GM21367 (cell line): ENCODE results near the gene CASP7.

Experiments
- ATAC-seq: cut with Tn5 transposase; IDR thresholded peaks from one replicate; pipeline ENCODE4 v1.9.1; 2021; ENCODE audit not compliant: unreplicated experiment

CASP7 gene

DNA sequence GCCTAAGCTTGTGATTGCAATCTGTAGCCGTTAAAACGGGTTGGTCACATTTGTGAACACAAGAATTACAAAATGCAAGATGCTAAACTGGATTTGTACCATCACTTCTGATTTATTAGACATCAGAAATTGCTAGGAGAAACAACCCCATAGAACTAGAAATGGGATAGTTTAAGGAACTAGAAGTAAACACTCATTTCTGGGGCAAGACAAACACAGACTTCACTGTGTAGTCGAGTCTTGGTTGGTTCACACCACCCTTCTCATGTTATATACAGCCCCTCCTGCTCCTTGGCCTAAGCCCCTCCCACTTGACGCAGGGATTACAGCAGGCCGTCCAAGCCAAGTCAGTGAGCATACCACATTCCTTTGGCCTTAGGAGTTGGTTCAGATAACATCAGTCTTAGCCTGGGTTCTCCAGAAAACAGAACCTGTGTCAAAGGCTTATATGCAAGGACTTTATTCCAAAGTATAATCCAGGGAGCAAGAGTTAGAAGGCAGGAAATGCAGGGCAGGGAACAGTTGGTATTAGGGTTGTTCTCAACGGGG is 13.8 kb upstream of the CASP7 start:
- ATAC-seq = no peak

DNA sequence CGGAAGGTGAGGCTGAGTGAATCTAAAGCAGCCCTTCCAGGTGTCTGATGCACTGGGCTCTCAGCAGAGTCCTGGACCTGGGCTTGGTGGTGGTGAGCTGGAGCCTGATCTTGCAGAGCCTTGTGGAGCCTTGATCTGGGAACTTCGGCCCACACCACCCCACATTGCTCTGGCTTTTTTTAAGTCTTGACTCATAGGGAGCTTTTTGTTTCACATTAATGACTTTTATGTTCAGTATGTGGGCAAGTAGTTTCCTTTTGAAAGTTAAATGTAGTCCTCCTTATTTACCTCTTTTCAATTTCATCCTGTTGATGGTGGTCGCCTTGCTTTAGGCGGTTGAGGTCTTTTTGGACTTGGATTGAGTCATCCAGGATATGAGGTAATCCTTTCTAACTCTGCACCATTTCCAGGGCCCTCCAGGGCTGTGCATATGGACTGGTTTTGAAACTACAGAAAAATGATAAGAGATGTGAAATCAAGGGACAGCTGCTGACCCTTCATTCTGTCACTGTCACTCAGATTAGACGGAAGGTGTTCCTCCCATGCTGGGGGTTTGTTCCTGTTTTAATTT is 12.9 kb upstream of the CASP7 start:
- ATAC-seq = no peak

DNA sequence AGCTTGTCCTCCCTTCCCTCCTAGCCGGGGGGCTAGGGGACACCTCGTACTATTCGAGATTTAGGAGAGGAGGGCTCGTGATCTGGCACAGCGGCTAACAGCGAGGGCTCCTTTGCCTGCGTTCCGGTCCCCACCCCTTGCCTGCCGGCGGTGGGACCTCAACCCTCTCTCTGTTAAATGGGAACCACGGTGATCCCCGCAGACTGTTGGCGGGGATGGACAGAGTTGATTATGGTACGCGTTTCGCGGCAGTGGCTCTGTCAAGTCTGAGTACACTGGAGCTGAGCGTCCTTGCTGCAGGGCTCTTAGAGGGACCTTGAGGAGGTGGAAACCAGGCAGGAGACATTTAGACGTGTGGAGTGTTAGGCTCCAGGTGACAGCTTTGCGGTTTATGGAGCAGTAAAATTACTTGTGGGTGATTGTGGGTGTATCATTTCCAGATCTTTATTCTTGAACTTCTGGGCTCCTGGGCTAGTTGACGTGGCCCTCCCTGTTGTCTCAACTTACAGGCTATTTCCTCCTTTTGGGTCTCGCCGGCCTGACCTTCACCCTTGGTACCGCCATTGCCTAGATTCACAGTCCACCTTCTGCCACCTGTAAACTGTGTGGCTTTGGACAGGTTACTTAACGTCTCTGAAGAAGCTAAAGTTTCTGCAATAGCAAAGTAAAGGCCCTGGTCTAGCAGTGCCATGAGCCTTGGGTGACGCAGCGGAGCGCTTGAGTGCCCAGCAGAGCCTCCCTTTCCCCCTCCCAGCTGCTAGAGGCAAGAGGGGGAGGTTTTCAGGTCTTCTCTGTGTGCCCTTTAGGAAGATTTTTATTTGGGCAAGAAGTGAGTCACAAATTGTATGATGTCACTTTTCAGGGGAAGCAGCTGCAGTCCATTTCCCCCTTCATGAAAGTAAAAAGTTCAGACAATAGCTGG is 739 bp downstream of the CASP7 start:
- ATAC-seq = peak; percentile 14

DNA sequence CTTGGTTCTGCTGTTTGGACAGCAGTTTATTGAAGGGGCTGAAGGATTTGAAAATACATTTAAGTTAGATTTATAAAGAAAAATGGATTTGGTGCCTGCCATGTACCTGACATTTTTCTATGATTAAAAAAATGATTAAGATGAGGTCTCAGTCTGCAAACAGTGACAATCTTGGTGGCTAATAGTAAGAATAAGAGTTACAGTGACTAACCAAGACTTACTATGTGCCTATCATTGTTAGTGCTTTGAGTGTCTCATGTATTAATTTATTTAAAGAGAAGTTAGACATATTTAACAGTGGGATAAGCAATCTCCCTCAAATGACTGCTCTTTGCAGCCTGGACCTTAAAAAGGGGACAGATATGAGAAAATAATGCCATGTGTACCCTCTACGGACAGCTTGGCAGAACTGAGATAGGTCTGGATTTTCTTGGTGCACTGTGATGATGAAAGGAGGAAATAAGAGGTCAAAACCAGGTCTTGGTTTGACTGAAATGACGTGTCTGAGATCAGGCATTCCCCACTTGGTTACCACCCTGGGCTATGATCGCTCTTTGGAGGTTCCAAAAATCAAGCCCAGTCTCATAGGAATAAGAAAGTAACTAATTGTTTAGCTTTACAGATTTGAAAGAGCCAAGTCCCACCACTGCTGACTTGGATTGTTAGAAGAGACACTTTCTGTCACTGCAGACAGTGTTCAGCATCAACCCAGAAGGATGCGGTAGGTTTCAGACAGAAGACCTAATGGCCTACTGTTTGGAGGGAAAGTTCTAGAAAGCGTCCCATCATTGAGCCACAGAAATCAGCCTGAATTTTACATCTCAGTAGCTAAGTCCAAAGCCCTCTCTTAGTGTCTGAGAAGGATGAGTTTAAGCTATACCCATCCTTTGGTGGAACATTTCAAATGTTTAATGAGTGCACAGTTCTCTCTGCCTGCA is 2.1 kb downstream of the CASP7 start:
- peak; percentile 56 for ATAC-seq

DNA sequence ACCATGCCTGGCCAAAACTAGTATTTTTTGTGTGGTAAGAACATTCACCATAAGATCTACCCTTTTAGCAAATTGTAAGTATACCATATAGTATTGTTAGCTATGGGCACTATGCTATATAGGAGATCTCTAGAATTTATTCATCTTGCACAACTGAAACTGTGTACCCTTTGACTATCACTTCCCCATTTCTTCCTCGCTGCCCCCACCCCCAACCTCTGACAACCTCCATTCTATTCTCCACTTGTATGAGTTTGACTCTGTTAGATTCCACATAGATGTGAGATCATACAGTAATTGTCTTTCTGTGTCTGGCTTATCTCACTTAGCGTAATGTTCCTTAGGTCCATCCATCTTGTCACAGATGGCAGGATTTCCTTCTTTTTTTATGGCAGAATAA is 3.6 kb downstream of the CASP7 start:
- ATAC-seq = no peak

DNA sequence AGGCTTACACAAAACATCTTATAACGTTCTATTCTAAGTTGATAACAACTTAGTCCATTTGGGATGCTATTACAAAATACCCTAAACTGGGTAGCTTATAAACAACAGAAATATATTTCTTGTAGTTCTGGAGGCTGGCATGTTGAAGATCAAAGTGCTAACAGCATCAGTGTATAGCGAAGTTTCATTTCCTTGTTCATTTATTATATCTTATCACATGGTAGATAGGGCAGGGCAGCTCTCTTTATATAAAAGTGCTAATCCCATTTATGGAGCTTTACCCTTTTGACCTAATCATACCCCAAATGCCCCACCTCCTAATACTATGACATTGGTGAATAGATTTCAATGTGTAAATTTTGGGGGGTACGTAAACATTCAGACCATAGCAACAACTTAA is 6.3 kb downstream of the CASP7 start:
- no peak for ATAC-seq

DNA sequence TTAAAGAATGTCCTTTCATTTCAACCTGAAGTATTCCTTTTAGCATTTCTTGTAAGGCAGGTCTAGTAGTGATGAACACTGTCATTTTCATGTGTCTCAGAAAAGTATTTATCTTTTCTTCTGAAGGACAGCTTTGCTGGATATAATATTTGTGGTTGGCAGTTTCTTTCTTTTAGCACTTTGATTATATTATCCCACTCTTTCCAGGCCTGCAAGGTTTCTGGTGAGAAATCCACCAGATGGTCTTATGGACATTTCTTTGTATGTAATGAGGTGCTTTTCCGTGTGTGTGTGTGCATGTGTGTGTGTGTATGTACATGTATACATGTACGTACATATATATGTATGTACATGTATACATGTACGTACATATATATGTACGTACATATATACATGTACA is 7.3 kb downstream of the CASP7 start:
- ATAC-seq = no peak

DNA sequence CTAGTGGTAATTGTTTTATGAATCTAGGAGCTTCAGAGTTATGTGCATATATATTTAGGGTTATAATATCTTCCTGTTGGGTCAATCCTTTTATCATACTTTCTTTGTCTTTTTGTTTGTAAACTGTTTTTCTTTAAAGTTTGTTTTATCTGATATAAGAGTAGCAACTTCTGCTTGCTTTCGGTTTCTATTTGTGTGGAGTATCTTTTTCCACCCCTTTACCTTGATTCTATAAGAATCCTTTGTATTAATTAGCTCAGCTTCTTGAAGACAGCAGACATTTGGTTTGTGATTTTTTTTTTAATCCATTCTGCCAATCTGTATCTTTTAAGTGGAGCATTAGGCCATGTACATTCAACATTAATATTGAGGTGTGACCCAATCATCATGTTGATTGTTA is 9.3 kb downstream of the CASP7 start:
- ATAC-seq = no peak

DNA sequence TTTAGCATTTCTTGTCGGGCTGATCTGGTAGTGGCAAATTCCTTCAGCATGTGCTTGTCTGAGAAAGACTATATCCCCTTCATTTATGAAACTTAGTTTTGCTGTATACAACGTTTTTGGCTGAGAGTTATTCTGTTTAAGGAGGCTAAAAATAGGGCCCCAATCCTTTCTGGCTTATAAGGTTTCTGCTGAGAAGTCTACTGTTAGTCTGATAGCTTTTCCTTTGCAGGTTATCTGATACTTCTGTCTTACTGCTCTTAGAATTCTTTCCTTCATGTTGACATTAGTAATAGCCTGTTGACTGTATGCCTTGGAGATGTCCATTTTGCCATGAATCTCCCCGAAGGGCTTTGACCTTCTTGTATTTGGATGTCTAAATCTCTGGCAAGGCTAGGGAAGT is 9.9 kb downstream of the CASP7 start:
- ATAC-seq = no peak

DNA sequence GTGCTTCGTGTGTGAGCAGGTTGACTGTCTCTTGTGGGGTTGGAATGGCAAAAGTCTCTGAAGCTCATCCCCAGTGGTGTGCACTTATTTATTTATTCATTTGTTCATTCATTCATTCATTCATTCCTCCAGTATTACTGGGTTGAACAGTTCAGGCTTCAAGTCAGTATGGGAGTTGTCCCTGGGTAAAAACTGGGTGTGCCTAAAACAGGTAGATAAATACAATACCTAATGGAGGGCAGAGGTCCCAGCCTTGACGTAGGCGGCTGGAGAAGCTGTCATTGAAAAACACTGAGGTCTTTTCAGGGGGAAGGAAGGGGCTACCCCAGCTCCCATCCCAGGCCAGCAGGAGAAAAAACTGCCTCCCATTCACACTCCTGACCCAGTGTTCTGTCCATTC is 11.0 kb downstream of the CASP7 start:
- no peak for ATAC-seq

DNA sequence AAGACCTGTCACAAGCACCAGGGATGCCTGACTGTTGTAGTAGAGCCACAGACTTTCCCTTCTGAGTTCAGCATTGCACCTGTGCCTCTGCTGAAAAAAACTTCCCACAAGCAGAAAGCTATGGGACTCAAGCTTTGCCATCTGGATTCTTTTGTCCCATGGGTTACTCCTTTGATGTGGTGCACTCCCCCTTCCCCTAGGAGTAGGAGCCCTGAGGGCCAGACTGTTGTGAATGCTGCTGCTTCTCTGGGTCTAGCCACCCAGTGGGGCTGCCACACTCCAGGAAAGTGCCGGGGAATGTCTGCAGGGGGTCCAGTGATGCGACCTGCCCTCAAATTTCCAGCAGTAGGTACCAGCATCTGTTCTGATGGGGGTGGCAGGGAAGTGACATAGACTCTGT is 11.7 kb downstream of the CASP7 start:
- no peak for ATAC-seq

DNA sequence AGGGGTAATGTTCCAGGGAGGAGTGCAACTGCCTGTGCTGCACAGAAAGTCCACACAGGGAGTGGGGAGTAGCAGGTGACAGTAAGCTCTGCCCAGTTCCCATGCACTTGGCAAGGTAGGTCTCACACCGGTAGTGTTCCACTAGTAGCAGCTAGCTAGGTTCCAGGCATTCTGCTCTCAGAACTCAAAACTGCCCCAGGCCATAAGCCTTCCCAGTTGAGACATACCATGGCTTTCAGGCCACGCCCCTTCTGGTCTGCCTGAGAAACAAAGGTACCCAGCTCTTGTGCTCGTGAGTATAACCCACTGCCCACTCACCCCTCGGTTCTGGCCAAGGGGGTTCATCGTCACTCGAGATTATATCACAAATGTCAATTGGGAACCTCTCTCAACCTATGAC is 12.6 kb downstream of the CASP7 start:
- no peak for ATAC-seq

DNA sequence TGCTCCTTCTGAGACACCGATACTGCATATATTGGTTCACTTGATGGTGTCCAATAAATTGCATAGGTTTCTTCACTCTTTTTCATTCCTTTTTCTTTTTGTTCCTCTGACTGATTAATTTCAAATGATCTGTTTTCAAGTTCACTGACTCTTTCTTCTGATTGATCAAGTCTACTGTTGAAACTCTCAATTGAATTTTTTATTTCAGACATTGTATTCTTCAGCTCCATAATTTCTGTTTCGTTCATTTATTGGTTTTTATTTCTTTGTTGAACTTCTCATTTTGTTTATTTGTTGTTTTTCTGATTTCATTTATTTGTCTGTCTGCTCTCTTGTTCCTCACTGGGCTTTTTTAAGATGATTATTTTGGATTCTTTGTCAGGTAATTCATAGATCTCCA is 13.6 kb downstream of the CASP7 start:
- ATAC-seq = no peak

DNA sequence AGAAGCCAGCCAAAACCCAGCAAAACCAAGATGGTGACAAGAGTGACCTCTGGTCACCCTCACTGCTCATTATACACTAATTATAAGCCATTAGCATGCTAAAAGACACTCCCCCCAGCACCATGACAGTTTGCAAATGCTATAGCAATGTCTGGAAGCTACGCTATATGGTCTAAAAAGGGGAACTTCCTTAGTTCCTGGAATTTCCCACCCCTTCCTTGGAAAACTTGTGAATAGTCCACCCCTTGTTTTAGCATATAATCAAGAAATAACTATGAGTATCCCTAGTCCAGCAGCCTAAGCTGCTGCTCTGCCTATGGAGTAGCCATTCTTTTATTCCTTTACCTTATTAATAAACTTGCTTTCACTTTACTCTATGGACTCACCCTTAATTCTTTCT is 16.0 kb downstream of the CASP7 start:
- no peak for ATAC-seq

DNA sequence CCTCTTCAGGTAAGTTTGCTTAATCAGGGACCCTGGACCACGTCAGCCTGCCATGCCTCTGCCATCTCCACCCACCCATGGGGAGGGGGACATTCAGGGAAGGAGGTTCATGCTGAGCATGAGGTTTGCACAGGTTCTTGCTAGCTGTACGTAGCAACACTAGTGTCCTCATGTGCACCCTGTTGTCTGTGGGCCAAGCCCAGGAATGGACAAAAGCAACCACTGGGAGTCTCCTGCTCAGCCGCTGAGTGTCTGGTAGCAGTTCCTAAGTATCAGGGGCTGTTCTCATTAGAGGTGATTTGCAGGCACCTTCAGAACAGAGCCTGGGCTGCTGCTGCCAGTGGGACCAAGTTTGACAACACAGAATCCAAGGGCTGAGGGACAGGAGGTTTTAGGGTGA is 17.9 kb downstream of the CASP7 start:
- no peak for ATAC-seq

DNA sequence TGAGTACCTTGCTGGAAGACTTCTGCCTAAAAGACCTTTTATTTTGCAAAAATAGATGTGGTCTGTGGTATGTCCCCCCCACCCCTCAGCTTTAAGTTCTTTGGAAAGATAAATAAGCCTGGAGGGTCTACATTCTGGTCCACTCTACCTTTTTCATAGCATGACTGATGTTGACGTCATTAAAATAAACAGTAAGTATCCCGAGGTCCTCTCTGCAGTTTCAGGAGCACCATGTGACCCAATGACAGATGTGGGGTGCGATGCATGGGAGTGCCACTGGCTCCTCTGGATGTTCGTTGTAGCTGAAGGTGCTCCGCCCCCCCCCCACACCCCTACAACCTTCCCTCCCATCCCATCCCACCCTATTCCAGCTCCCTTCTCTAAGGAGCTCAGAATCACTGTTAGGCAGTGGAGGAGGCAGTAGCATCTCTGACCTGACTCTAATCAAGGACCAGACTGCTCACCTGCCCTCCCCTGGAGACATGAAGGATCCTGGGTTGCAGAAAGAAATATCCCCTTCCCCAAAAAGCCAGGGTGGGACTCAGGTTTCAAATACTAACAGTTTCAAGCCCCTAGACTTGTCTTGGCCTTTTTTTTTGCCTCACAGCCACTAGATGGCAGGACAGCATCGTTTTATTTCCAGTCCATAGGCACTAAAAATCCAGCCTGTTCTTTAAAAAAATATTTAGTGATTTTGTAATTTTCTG is 25.1 kb downstream of the CASP7 start:
- no peak for ATAC-seq

DNA sequence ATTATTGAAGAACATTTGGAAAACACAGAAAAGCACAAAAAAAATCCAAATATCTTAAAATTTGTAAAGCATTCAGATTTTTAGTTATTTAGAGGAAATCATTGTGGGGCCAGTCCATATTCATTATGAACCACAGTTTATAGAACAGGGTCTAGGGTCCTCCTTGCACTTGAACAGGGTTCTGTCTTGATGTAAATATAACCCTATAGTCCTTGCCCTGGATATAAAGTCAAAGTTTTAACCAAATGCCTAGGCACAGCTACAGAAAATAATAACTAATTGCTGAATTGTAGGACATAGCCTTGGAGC is 25.6 kb downstream of the CASP7 start:
- ATAC-seq = no peak

DNA sequence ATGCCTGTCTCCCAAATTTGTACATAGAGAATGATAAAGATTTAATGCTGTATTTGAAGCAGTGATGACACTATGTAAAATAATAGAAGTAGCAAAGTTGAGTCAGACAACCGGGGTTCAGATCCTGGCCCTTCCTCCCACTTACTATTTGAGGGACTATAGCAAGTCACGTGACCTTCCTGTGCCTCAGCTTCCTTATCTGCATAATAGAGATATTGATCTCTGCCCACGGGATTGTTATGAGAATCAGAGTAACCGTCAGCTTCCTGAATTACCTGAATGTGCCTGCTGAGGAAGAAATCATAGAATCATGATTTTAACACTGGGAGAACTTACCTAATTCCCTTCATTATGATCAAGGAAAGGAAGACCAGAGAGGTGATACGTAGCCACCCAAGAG is 26.9 kb downstream of the CASP7 start:
- ATAC-seq = no peak

DNA sequence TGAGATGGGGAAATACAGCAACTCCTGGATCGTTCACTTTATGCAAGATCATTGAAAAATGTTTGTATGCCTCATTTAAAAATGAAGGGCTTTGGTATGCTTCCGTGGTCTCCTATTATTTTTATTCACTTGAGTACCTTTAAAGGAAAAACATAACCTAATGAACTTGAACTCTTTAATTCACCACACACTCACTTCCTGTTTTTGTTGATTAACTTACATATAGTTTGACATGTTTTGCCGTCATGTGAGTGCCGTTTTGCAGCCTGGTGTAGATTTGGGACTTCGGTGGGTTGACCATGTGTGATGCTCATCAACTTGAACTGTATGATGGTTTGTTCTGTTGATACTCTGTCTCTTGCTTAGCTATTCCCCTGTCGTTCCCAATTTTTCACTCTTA is 28.9 kb downstream of the CASP7 start:
- no peak for ATAC-seq

DNA sequence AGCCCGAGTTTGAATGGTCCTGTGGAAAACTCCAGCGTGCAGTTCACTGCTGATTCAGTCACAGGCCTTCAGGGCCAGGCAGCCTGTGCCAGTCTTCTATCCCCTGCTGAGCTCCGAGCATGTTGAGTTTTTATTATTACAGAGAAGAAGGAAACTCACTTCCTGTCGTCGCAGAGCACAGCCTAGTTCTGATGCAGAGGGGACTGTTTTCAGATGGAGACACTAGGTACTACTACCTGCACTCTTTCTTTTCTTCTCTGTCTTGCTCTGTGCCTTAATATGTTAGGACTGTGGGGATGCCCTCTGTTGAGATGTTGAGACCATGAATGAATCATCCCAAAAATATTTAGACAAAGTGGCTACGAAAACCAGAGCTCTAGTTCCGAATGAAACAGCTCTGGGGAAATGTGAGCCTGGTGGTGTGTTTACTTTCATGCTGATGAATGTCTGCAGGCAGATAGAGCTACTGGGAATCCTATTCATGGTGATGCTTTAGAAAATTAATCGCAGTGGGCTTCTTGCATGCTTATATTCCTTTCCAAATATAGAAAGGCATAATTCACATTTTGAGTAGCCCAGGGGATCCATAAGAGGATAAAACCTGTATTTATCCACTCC is 29.6 kb downstream of the CASP7 start:
- no peak for ATAC-seq

DNA sequence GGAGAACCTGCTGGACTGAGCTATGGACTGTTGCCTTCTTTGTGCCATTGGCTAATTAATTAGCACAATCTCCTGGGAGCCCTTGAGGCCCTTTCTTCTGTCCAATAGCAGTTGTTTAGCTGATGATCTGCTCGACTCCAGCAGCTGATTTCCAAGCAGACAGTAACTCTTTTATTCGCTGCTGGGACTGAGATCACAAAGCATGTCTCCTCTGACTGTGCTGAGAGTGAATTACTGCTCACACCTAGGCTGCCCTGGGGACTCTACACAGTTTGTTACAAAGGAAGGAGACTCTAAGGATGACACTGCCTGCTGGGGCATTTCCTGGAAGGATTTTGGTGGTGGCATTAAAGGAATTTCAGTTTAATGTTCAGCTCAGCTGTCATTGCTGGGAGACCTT is 31.4 kb downstream of the CASP7 start:
- ATAC-seq = no peak
